Measurements from ENCODE around the gene TM4SF1. TPM values are rescaled to one million over a fixed set of nuclear protein-coding genes. Genes with fewer than 3 reads are reported as not detected.
"Not testable (repeated sequence)": the region's sequence is repeated elsewhere in the genome, so short reads cannot be mapped to it uniquely, and the experiment has no call there.

The TM4SF1 gene
- total RNA-seq, 1 donor from 2014 or later: 60.3 TPM

- Mint-ChIP-seq H3K4me1 (ENCODE audit: low read depth) (peaks cover 35% of the 10 kb centered on the region), H3K4me3 (ENCODE audit: unreplicated experiment) (no peak overlapping the region), H3K9me3 (ENCODE audit: low read depth) (no peaks in the 10 kb centered on the region), H3K27me3 (ENCODE audit: low read depth) (peaks cover 2% of the 10 kb centered on the region), H3K36me3 (ENCODE audit: low read depth) (no peaks in the 10 kb centered on the region), H3K27ac (ENCODE audit: unreplicated experiment) (no peak overlapping the region)
- TF ChIP-seq CTCF (IDR thresholded peaks at IDR 0.05): no peak
- no peak for DNase-seq (ENCODE audit: low spot score)
Measured at GRCh38 chr3:149342413-149343380, 34.8 kb downstream of the TM4SF1 start.

- no peaks in the 10 kb centered on the region for H3K27me3 Mint-ChIP-seq (ENCODE audit: low read depth)
- no peak for DNase-seq (ENCODE audit: low spot score)
- H3K27ac Mint-ChIP-seq (ENCODE audit: unreplicated experiment): peak overlapping the region; percentile 88
- H3K36me3 Mint-ChIP-seq (ENCODE audit: low read depth): no peaks in the 10 kb centered on the region
- peaks cover 35% of the 10 kb centered on the region for H3K4me1 Mint-ChIP-seq (ENCODE audit: low read depth)
- no peak for TF ChIP-seq CTCF (IDR thresholded peaks at IDR 0.05)
- H3K4me3 Mint-ChIP-seq (ENCODE audit: unreplicated experiment): no peak overlapping the region
- H3K9me3 Mint-ChIP-seq (ENCODE audit: low read depth): no peaks in the 10 kb centered on the region
Measured at GRCh38 chr3:149340310-149340933, 37.0 kb downstream of the TM4SF1 start.

GRCh38 chr3:149339931-149340309, 37.5 kb downstream of the TM4SF1 start:
- no peak for TF ChIP-seq CTCF (IDR thresholded peaks at IDR 0.05)
- Mint-ChIP-seq H3K4me1 (ENCODE audit: low read depth) (peaks cover 35% of the 10 kb centered on the region), H3K36me3 (ENCODE audit: low read depth) (no peaks in the 10 kb centered on the region), H3K4me3 (ENCODE audit: unreplicated experiment) (no peak overlapping the region), H3K9me3 (ENCODE audit: low read depth) (no peaks in the 10 kb centered on the region), H3K27ac (ENCODE audit: unreplicated experiment) (peak overlapping the region; percentile 88), H3K27me3 (ENCODE audit: low read depth) (no peaks in the 10 kb centered on the region)
- DNase-seq (ENCODE audit: low spot score): peak; percentile 94

GRCh38 chr3:149337486-149337885, 40.0 kb downstream of the TM4SF1 start:
- not testable (repeated sequence) for H3K27ac Mint-ChIP-seq (ENCODE audit: unreplicated experiment); H3K27me3 Mint-ChIP-seq (ENCODE audit: low read depth); H3K9me3 Mint-ChIP-seq (ENCODE audit: low read depth); DNase-seq (ENCODE audit: low spot score); H3K4me3 Mint-ChIP-seq (ENCODE audit: unreplicated experiment); H3K36me3 Mint-ChIP-seq (ENCODE audit: low read depth)
- H3K4me1 Mint-ChIP-seq (ENCODE audit: low read depth): peaks cover 30% of the 10 kb centered on the region

GRCh38 chr3:149336925-149337324, 40.5 kb downstream of the TM4SF1 start:
- H3K4me1 Mint-ChIP-seq (ENCODE audit: low read depth): peaks cover 30% of the 10 kb centered on the region
- no peak overlapping the region for H3K4me3 Mint-ChIP-seq (ENCODE audit: unreplicated experiment)
- no peak for TF ChIP-seq CTCF (IDR thresholded peaks at IDR 0.05)
- no peaks in the 10 kb centered on the region for H3K36me3 Mint-ChIP-seq (ENCODE audit: low read depth)
- no peaks in the 10 kb centered on the region for H3K27me3 Mint-ChIP-seq (ENCODE audit: low read depth)
- DNase-seq (ENCODE audit: low spot score): no peak
- H3K27ac Mint-ChIP-seq (ENCODE audit: unreplicated experiment): no peak overlapping the region
- no peaks in the 10 kb centered on the region for H3K9me3 Mint-ChIP-seq (ENCODE audit: low read depth)

Measured in chondrocyte (in vitro differentiated cells).